Esophagus muscularis mucosa (tissue), 4 donors: ENCODE data around the gene SRSF9. TPM values are rescaled to one million over a fixed set of nuclear protein-coding genes. Genes with fewer than 3 reads are reported as not detected.
A peak's percentile ranks its signal among the peaks of the same experiment; 100 is the strongest.
"Not testable (repeated sequence)": the region's sequence is repeated elsewhere in the genome, so short reads cannot be mapped to it uniquely, and the experiment has no call there.

Experiments
- DNase-seq: peaks from one replicate; pipeline ENCODE4 v3.0.0-alpha.2; 2017; ENCODE audit errors: extremely low spot score
- H3K27ac ChIP-seq, 4 donors: fragments of 200-600 bp; sonication (generic); replicated peaks in 1 of 4; 1 replicate in 3 of 4; 2 replicates in 1 of 4; pipeline ENCODE4 v1.5.1; 2016 to 2019; ENCODE audit warnings: mild to moderate bottlenecking in 1 of 4
- H3K27me3 ChIP-seq, 4 donors: fragments of 200-600 bp; sonication (generic); one replicate each; pipeline versions ENCODE4 v1.5.1 to v1.6.0; 2016 to 2019
- H3K36me3 ChIP-seq, 4 donors: fragments of 200-600 bp; sonication (generic); one replicate each; pipeline ENCODE4 v1.5.1; 2016 to 2019
- H3K4me1 ChIP-seq, 4 donors: fragments of 200-600 bp; sonication (generic); one replicate each; pipeline ENCODE4 v1.5.1; 2016 to 2019
- H3K4me3 ChIP-seq, 4 donors: fragments of 200-600 bp; sonication (generic); 1 replicate in 2 of 4; 2 replicates in 2 of 4; pipeline ENCODE4 v1.5.1; 2016 to 2019; ENCODE audit warnings: mild to moderate bottlenecking in 4 of 4, moderate library complexity in 1 of 4
- H3K9me3 ChIP-seq, 4 donors: fragments of 200-600 bp; sonication (generic); 1 replicate in 3 of 4; 2 replicates in 1 of 4; pipeline ENCODE4 v1.5.1; 2016 to 2019
- EP300 ChIP-seq: sonication (generic); formaldehyde crosslinking; IDR thresholded peaks from one replicate; pipeline ENCODE4 v1.6.1; 2017; ENCODE audit warnings: antibody characterized with exemption
- POLR2A ChIP-seq: fragments of 450-650 bp; IDR thresholded peaks from one replicate; pipeline ENCODE4 v1.6.1; 2017; ENCODE audit warnings: antibody characterized with exemption, moderate library complexity, mild to moderate bottlenecking, low read depth
- POLR2AphosphoS5 ChIP-seq, 2 donors: sonication (generic); formaldehyde crosslinking; IDR thresholded peaks; one replicate each; pipeline ENCODE4 v1.6.1; 2017; ENCODE audit warnings: antibody characterized with exemption in 2 of 2
- WGBS: methylation state at CpG from one replicate; pipeline ENCODE4 v1.1.5; 2018; 5-methylcytosine and 5-hydroxymethylcytosine counted together
- intact Hi-C: fragments of 100-400 bp; cut with DNase I; formaldehyde crosslinking; loops from one replicate; pipeline ENCODE4 v1.15.1; 2023
- total RNA-seq, 4 donors: library from RNA; depleted of rRNA; stranded (reverse); fragments of >200 nt; gene quantifications; one replicate each; pipeline versions ENCODE4 v1.1.0 to v1.2.1, GENCODE V29; 2016
- TF ChIP-seq, protein P1 (sequence below), 3 experiments: fragments of 200-600 bp in 2 of 3; fragments of 450-650 bp in 1 of 3; sonication (generic) in 2 of 3; IDR thresholded peaks; one replicate each; pipeline ENCODE4 v1.5.1; 2017 to 2019; ENCODE audit warnings: antibody characterized with exemption in 3 of 3, mild to moderate bottlenecking in 2 of 3, moderate library complexity in 1 of 3

SRSF9 gene
- total RNA-seq, 4 donors from 2014 or later = 52.7 to 60.2 (median 54.7) TPM

DNA sequence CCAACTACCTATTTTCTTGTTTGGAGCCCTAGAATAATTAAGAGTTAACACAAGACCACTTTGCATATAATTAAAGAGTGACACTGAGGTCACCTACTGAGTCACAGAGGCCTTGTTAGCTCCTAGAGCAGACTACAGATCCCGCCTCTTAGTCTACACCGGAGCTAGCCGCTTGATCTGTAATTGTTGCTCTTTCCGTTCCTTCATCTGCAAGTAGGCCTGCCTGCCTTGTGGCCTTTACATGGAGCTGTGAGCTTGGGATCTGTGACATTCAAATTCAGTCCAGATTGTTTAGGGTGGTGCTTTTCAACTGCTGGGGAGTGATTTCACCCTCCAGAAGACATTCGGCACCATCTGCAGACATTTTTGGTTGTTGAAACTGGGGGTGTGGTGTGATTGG is 20.8 kb upstream of the SRSF9 start:
- TF ChIP-seq EP300 = no peak
- TF ChIP-seq POLR2AphosphoS5 (IDR thresholded peaks at IDR 0.05) = no peak
- TF ChIP-seq, protein P1, sequence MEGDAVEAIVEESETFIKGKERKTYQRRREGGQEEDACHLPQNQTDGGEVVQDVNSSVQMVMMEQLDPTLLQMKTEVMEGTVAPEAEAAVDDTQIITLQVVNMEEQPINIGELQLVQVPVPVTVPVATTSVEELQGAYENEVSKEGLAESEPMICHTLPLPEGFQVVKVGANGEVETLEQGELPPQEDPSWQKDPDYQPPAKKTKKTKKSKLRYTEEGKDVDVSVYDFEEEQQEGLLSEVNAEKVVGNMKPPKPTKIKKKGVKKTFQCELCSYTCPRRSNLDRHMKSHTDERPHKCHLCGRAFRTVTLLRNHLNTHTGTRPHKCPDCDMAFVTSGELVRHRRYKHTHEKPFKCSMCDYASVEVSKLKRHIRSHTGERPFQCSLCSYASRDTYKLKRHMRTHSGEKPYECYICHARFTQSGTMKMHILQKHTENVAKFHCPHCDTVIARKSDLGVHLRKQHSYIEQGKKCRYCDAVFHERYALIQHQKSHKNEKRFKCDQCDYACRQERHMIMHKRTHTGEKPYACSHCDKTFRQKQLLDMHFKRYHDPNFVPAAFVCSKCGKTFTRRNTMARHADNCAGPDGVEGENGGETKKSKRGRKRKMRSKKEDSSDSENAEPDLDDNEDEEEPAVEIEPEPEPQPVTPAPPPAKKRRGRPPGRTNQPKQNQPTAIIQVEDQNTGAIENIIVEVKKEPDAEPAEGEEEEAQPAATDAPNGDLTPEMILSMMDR (IDR thresholded peaks at IDR 0.05) = no peak
- no peak for TF ChIP-seq POLR2A
- Histone ChIP-seq H3K27me3 (no peaks in the 10 kb centered on the region), H3K36me3 (peaks cover 0 to 10% (median 4%) of the 10 kb centered on the region in 4 donors), H3K9me3 (no peaks in the 10 kb centered on the region), H3K4me1 (peaks cover 4 to 21% (median 8%) of the 10 kb centered on the region in 4 donors), H3K27ac (no peak overlapping the region), H3K4me3 (no peak overlapping the region)
- WGBS = 94% methylated on average over 5 of the region's 5 CpGs
- intact Hi-C loops = no loop called here
- DNase-seq = no peak

DNA sequence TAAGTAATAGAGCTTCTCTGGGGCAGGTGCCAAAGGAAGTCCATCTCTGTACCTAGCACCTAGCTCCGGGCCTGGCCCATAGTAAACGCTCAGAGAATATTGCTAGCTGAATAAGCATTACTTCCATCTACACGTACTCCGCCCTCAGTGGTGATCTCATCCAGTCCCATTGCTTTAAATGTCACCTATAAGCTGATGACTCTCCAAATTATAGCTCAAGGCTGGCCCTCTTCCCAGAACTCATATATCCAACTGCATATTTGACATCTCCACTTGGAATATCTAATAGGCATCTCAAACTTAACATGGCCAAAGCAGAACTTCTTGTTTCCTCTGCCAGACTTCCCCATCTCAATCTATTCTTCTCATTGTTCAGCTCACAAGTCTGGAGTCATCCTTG is 19.5 kb upstream of the SRSF9 start:
- H3K27ac ChIP-seq = peak overlapping the region in 1 of 4 donors; percentile 43
- WGBS = 75% methylated on average over 4 of the region's 4 CpGs

DNA sequence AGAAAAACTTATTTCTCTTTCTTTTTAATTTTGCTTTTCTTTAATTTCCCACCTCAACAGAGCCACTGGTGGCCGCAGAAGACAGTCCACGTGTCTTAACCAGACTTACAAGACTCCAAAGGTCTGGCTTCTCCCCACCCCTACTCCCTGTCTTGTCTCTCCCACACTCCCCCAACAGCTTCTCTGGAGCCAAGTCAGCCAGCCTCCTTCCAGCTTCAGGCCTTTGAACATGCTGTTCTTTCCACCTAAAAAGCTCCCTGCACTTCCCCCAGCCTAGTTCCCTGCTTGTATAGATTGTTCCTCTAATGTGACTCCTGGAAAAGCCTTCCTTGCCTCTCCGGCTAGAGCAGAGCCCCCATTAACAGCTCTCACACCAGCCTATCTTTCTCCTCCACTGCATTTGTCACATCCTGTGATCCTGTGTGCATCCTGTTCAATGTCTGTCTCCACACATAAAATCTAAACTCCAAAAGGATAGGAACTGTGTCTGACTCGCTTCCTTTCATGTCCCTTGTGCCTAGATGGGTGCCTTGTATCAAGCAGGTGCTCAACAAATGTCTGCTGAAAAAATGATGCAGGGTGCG is 18.6 kb upstream of the SRSF9 start:
- H3K27ac ChIP-seq = peak overlapping the region in 1 of 4 donors; percentile 43
- no peak for DNase-seq
- no peak overlapping the region for H3K4me3 ChIP-seq
- H3K4me1 ChIP-seq = peaks cover 0 to 15% (median 1%) of the 10 kb centered on the region in 4 donors
- peaks cover 0 to 10% (median 4%) of the 10 kb centered on the region in 4 donors for H3K36me3 ChIP-seq
- intact Hi-C loops = no loop called here
- no peaks in the 10 kb centered on the region for H3K9me3 ChIP-seq
- H3K27me3 ChIP-seq = no peaks in the 10 kb centered on the region
- 66% methylated on average over 4 of the region's 5 CpGs for WGBS
- TF ChIP-seq POLR2A (no peak), EP300 (no peak), POLR2AphosphoS5 (IDR thresholded peaks at IDR 0.05) (no peak)
- TF ChIP-seq, protein P1 (IDR thresholded peaks at IDR 0.05) = no peak

More for the DNA sequence above, 19.5 kb upstream of the SRSF9 start:
- H3K36me3 ChIP-seq = peaks cover 0 to 10% (median 4%) of the 10 kb centered on the region in 4 donors
- DNase-seq = no peak
- peaks cover 0 to 15% (median 1%) of the 10 kb centered on the region in 4 donors for H3K4me1 ChIP-seq
- H3K27me3 ChIP-seq = no peaks in the 10 kb centered on the region
- H3K9me3 ChIP-seq = no peaks in the 10 kb centered on the region
- H3K4me3 ChIP-seq = no peak overlapping the region
- intact Hi-C loops = no loop called here
- TF ChIP-seq POLR2A (no peak), EP300 (no peak), POLR2AphosphoS5 (IDR thresholded peaks at IDR 0.05) (no peak)
- TF ChIP-seq, protein P1 (IDR thresholded peaks at IDR 0.05) = no peak

DNA sequence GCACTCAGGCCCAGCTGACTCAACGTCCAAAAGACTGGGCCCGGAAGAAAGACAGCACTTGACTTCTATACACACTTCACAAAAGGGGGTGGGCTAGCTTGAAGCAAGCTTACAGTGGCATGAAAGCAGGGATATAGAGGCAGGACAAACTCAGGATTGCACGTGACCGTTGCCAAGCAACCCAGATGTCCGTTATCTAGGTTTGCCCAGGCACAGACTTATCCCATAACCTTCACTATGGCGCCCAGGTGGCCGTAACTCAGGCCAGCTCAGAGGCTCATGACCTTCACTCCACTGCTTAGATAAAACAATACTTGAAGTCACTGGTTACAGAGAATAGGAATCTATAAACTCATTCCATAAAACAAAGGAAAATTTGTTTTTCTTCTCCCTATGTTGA is 18.0 kb upstream of the SRSF9 start:
- H3K4me3 ChIP-seq, DNase-seq, intact Hi-C loops, H3K27ac ChIP-seq, H3K27me3 ChIP-seq, H3K9me3 ChIP-seq: not testable (repeated sequence)
- Histone ChIP-seq H3K4me1 (peaks cover 0 to 15% (median 1%) of the 10 kb centered on the region in 4 donors), H3K36me3 (peaks cover 0 to 14% (median 5%) of the 10 kb centered on the region in 4 donors)
- 78% methylated on average over 7 of the region's 7 CpGs for WGBS

DNA sequence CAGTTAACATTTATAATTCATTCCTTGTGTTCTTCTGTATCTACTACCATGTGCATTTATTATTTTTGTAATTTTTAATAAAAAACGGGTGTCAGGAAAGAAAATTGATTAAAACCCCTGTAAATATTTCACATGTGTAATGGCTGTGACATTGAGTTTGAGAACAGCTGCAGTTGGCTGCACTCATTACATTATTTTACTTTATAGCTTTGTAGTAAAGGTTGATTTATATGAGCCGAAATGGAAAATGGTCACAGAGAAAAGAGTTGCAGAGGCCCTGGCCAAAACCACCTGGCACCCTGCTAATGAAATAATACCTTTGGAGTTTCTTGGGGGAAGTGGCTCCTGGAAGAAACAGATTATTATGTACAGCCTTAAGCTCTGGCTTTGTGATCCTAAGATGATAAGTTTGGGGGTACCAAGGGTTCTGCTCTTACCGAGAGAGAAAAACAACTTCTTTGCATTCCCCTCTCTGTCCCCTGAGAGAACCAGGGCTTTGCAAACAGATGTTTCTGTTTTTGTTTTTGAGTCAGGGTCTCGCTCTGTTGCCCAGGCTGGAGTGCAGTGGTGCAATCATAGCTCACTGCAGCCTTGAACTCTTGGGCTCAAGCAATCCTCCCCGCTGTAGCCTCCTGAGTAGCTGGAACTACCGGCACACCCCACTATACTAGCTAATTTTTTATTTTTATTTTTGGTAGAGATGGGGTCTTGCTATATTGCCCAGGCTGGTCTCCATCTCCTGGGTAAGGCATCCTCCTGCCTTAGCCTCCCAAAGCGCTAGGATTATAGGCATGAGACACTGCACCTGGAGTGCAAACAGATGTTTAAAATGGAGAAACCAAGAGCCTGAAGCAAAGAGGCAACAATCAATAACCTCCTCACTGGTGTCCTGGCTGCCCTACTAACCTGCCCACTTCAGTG is 16.7 kb upstream of the SRSF9 start:
- no peak overlapping the region for H3K4me3 ChIP-seq
- H3K27me3 ChIP-seq = no peaks in the 10 kb centered on the region
- no peak overlapping the region for H3K27ac ChIP-seq
- no peaks in the 10 kb centered on the region for H3K9me3 ChIP-seq
- H3K36me3 ChIP-seq = peaks cover 0 to 18% (median 6%) of the 10 kb centered on the region in 4 donors
- H3K4me1 ChIP-seq = peaks cover 0 to 15% (median 1%) of the 10 kb centered on the region in 4 donors
- 84% methylated on average over 7 of the region's 7 CpGs for WGBS
- TF ChIP-seq, protein P1 (IDR thresholded peaks at IDR 0.05) = no peak
- TF ChIP-seq POLR2AphosphoS5 (IDR thresholded peaks at IDR 0.05) (no peak), POLR2A (no peak), EP300 (no peak)
- no peak for DNase-seq
- intact Hi-C loops = no loop called here
